CD4-positive, alpha-beta T cell treated with Interleukin-17A for 1 hour (primary cell): Measurements from ENCODE around the gene PLXDC1.
"Not testable (repeated sequence)": the region's sequence is repeated elsewhere in the genome, so short reads cannot be mapped to it uniquely, and the experiment has no call there.

Experiments
- DNase-seq: peaks from one replicate; pipeline ENCODE4 v3.0.0-alpha.2; 2020

PLXDC1 gene

DNA sequence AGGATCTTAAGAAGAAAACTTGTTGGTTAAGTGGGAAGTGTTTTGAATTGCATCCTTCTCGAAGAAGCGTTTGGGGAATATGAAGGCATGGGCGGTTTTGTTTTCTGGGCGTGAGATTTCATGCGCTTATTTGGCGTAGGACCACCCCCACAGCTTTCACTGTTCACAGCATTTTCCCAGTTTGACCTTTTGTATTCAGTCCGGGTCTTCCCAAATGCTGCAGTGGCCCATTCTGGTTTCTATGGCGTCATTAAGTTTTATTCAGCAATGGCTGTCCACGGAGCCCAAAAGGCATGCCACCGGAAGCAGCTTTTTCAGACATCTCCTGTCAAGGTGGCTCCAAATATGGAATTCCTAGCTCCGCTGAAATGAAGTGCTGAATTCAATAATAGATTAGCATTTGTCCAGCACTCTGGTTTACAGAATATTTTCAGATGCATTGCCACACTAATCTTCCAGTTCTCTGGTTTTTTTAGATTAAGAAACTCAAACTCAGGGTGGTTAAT, 93.7 kb downstream of the PLXDC1 start:
- no peak for DNase-seq

DNA sequence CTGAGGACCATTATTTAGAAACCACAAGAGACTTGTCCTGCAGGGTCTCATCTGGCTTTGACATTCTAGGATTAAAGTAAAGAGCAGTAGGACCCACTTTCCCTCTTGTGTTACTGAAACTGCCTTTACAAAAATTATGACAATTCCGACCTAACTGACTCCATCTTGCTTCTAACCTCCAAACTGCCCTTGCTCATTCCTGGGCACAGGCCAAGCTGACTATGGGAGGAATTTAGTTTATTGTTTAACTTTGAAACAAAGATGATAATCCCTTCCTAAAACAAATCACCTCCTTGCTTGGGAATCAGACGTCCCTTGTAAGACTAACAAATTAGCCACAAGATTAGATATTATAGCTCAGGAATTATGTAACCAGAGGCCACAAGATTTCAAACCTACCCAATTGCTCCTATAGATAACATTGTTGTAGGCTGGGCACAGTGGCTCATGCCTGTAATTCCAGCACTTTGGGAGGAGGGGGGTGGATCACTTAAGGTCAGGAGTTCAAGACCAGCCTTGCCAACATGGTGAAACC, 97.3 kb downstream of the PLXDC1 start:
- no peak for DNase-seq

DNA sequence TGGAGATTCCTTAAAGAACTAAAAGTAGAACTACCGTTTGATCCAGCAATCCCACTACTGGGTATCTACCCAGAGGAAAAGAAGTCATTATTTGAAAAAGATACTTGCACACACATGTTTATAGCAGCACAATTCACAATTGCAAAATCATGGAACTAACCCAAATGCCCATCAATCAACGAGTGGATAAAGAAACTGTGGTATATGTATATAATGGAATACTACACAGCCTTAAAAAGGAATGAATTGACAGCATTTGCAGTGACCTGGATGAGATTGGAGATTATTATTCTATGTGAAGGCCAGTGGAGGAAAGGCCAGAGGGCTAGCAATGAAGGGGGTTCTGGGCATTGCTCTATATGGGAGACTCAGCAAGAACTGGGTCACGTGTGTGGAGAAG, 99.0 kb downstream of the PLXDC1 start:
- DNase-seq: not testable (repeated sequence)

- DNase-seq: no peak
These were observed 100.3 kb downstream of the PLXDC1 start for GRCh38 chr17:39051001-39051585.

- no peak for DNase-seq
These were observed 105.3 kb downstream of the PLXDC1 start for GRCh38 chr17:39045948-39046679.

DNA sequence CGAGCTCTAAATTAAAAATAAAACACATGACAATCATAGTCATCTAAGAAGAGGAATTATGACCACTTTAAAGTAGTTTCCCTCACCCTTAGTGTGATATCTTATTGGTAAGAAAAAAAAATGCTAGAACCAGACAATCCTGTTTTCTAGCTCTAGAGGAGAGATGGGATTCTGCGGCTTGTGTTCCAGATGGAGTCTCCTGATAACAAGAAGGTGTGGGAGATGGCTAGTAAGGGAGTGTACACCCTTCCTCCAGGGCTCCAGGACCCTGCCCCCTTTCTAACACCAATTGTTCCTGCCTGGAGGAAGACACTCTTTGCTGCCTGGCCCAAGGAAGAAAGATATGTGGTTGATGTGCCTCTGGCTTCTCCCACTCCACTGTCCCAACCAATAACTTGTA, 115.4 kb downstream of the PLXDC1 start:
- no peak for DNase-seq

GRCh38 chr17:39035578-39035977, 115.9 kb downstream of the PLXDC1 start:
- DNase-seq: not testable (repeated sequence)

DNA sequence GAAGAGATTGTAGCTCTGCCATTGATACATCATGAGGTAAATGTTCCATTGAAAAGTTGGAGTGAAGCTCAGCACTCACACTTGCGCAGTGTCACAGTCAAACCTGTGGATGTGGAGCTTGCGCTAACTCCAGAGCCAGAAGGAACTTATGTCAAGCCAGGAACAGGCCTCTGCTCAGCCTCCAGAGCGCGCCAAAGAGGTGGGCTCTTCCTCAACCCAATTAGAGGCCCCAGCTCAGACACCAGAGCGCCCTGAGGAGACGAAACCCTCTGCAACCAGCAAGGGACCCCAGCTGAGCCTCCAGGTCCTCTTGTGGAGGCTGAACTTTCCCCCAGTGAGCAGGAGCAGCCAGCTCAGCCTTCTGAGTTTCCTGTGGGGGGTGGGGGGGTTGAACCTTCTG, 122.7 kb downstream of the PLXDC1 start:
- no peak for DNase-seq

- no peak for DNase-seq
These were observed 123.9 kb downstream of the PLXDC1 start for GRCh38 chr17:39027455-39028035.

DNA sequence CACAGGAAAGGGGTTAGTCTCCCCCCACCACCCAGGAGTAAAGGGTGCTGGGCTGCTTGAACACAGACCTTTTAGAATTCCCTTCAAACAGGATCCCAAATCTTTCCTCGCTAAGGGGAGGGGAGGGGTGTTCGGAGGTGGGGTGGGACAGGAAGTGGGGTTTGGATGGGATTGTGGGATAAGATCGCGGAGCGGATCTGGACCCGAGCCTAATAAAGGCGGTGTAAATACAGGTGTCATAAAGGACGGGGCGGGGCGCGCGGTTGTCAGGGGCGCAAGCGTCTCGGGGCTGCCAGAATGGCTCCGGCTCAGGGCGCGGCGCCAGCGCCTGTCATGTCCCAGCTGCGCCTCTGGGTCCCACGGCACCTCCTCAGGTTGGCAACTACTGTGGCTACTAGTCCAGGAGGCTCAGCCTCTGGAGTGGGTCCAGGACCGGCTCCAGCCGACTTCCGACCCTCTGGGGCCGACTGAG, 124.4 kb downstream of the PLXDC1 start:
- peak; percentile 23 for DNase-seq

DNA sequence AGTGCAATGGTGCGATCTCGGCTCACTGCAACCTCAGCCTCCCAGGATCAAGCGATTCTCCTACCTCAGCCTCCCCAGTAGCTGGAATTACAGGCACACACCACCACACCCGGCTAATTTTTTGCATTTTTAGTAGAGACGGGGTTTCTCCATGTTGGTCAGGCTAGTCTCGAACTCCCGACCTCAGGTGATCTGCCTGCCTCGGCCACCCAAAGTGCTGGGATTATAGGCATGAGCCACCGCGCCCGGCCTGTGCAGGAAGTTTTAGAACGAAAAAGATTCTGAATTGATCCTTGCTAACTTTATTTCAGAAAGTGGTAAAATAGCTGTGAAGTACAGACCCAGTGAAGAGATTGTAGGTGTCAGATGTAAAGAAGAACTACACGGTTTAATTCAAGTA, 125.1 kb downstream of the PLXDC1 start:
- DNase-seq: not testable (repeated sequence)

- no peak for DNase-seq
These were observed 128.5 kb downstream of the PLXDC1 start for GRCh38 chr17:39022924-39023323.

- not testable (repeated sequence) for DNase-seq
These were observed 131.4 kb downstream of the PLXDC1 start for GRCh38 chr17:39020037-39020436.

GRCh38 chr17:39018267-39019134, 132.9 kb downstream of the PLXDC1 start:
- DNase-seq: peak; percentile 17

DNA sequence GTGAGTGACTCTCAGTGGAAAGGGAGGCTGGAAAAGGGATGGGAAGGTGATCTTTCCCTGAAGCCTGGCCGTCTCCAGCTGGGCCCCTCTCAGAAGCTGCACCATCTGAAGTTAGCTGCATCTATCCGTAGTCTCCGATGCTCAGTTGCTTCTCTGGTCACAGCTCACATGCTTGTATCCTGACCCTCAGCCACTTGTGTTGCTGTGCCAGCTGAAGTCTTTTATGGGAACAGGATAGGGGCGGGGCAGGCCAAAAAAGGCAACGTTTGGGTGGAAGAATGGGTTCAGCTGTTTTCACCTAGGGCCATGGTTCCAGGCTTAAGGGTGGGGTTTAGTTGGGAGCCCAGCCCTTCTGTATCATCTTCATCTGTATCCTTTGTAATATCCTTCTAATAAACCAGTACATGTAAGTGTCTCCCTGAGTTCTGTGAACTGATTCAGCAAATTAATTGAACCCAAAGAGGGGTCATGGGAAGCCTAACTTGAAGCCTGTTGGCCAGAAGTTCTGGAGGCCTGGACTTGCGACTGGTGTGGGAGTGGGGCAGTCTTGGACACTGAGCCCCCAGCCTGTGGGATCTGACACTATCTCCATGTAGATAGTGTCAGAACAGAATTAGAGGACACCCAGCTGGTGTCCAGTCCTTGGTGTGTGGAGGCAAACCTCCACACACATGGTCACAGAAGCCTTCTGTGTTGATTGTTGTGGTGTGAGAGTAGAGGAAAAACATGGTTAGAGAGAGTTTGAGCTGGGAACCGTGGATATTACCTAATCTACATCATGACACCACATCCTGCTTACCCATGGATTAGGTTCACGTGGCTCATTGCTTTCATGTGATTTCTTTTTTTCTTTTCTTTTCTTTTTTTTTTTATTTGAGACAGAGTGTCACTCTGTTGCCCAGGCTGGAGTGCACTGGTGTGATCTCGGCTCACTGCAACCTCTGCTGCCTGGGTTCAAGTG, 135.0 kb downstream of the PLXDC1 start:
- peak; percentile 52 for DNase-seq

DNA sequence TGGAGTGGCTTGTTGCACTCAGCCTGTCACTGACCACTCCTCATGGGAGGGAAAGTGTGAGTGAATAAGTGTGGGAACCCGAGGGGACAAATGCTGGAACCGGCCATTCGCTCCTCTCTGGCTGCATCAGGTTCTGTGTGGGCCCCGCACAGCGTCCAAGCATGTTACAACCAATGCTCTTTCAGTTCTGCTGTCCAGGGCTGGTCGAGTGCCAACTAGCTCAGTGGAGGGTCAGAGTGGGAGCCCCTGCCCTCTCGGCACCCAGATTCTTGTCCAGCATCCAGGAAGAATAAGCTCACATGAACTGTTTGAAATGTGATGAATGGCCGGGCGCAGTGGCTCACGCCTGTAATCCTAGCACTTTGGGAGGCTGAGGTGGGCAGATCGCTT, 135.9 kb downstream of the PLXDC1 start:
- DNase-seq: no peak

DNA sequence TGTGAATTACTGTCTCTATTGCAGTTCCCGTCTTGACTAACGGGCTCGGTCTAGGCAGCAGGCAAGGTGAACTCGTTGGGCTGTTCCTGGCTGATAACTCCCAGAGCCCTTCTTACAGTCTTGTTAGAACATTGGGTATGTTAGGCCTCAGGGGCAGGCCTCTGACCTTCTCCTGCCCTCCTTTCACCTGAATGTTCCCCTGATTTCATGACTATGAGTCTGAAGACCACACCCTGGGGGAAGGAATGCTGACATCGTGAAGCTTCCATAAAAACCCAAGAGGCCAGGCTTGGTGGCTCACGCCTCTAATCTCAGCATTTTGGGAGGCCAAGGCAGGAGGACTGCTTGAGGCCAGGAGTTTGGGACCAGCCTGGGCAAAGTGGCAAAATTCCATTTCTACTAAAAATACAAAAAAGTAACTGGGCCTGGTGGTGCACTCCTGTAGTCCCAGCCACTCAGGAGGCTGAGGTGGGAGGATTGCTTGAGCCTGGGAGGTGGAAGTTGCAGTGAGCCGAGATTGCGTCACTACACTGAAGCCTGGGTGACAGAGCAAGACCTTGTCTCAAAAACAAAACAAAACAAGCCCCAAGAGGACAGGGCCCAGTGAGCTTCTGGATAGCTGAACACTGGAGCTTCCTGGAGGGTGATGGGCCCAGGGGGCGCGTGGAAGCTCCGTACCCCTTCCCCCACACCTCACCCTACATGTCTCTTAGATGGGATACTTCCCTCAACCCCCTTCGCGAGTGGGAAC, 136.5 kb downstream of the PLXDC1 start:
- DNase-seq: no peak

GRCh38 chr17:39014044-39014794, 137.2 kb downstream of the PLXDC1 start:
- no peak for DNase-seq
